Measurements from ENCODE around the gene PIGS.

PIGS gene

GRCh38 chr17:28528327-28529012, 42.9 kb downstream of the PIGS start:
- TF ChIP-seq REST (IDR thresholded peaks at IDR 0.05; ENCODE audit: insufficient replicate concordance, low read depth) (no peak), GABPA (IDR thresholded peaks at IDR 0.05; ENCODE audit: low read depth) (no peak), CTCF (IDR thresholded peaks at IDR 0.05; ENCODE audit: insufficient read depth, low read length) (no peak), POLR2AphosphoS5 (IDR thresholded peaks at IDR 0.05; ENCODE audit: low read depth) (no peak)
- no peak overlapping the region for H3K4me3 ChIP-seq (replicated peaks; ENCODE audit: insufficient read depth, low read length)
- no peak for DNase-seq (ENCODE audit: low read depth in 1 of 2, low spot score in 1 of 2)
- H3K27ac ChIP-seq (replicated peaks): no peak overlapping the region
- H3K27me3 ChIP-seq (ENCODE audit: insufficient read depth, poor library complexity, severe bottlenecking): no peaks in the 10 kb centered on the region

- no peak overlapping the region for H3K27ac ChIP-seq (replicated peaks)
Observed at GRCh38 chr17:28527859-28528258, 43.5 kb downstream of the PIGS start.

More at GRCh38 chr17:28527859-28528258, 43.5 kb downstream of the PIGS start:
- no peak overlapping the region for H3K4me3 ChIP-seq (replicated peaks; ENCODE audit: insufficient read depth, low read length)
- TF ChIP-seq CTCF (IDR thresholded peaks at IDR 0.05; ENCODE audit: insufficient read depth, low read length) (no peak), REST (IDR thresholded peaks at IDR 0.05; ENCODE audit: insufficient replicate concordance, low read depth) (no peak), GABPA (IDR thresholded peaks at IDR 0.05; ENCODE audit: low read depth) (no peak), POLR2AphosphoS5 (IDR thresholded peaks at IDR 0.05; ENCODE audit: low read depth) (no peak), SPI1 (IDR thresholded peaks at IDR 0.05; ENCODE audit: borderline replicate concordance, low read depth) (no peak)
- H3K27me3 ChIP-seq (ENCODE audit: insufficient read depth, poor library complexity, severe bottlenecking): no peaks in the 10 kb centered on the region
- no peak for DNase-seq (ENCODE audit: low read depth in 1 of 2, low spot score in 1 of 2)
